Bronchial epithelial cell (primary cell): ENCODE data around the gene SEPTIN3. TPM values are rescaled to one million over a fixed set of nuclear protein-coding genes. Genes with fewer than 3 reads are reported as not detected.

Experiments used
- total RNA-seq: library from RNA; depleted of rRNA; stranded (reverse); fragments of >200 nt; gene quantifications from 2 replicates; pipeline ENCODE4 v1.2.1, GENCODE V29; 2014

Gene SEPTIN3
- total RNA-seq, 1 donor from 2014 or later: under 0.01 TPM

Other genes with a start within 250 kb of the SEPTIN3 start
- 5.4 and 6.1 TPM in 2 replicates for gene CCDC134, start 168.8 kb upstream of the SEPTIN3 start, total RNA-seq
- gene SREBF2, start 136.3 kb upstream of the SEPTIN3 start, total RNA-seq: 44.2 and 66.4 TPM in 2 replicates
- not detected in 2 replicates for gene SHISA8, start 54.4 kb upstream of the SEPTIN3 start, total RNA-seq
- gene TNFRSF13C, start 42.6 kb upstream of the SEPTIN3 start, total RNA-seq: under 0.01 TPM in 2 replicates
- gene CENPM, start 22.3 kb upstream of the SEPTIN3 start, total RNA-seq: 1.3 and 3.5 TPM in 2 replicates
- gene WBP2NL, start 29.3 kb downstream of the SEPTIN3 start, total RNA-seq: 0.26 and 0.77 TPM in 2 replicates
- 18.7 and 26.0 TPM in 2 replicates for gene NAGA, start 101.4 kb downstream of the SEPTIN3 start, total RNA-seq
- gene PHETA2, start 104.8 kb downstream of the SEPTIN3 start, total RNA-seq: 2.4 and 3.4 TPM in 2 replicates
- gene SMDT1, start 110.3 kb downstream of the SEPTIN3 start, total RNA-seq: 5.5 and 14.8 TPM in 2 replicates
- 64.8 and 68.0 TPM in 2 replicates for gene NDUFA6, start 121.3 kb downstream of the SEPTIN3 start, total RNA-seq
- gene CYP2D6, start 161.4 kb downstream of the SEPTIN3 start, total RNA-seq: 0.53 and 0.64 TPM in 2 replicates